Measurements from ENCODE around the gene GLB1L3.

DNA sequence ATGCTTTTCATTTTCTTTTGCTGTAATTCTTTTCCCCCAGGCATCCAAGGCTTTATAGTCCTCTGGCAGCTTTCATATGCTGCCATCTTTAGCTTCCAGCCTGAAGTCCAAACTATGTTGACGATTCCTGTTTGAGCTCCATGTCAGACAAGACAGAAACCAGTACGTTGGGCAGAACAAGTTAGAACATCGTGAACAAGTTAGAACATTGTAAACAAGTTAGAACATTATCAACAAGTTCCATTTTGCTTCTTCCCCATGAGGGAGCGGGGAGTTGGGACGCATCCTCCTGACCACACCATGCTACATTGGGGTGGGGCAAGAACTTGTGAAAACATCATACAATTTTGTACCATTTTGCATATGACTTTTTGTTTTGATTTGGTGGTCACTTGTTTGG, 79.5 kb downstream of the GLB1L3 start:
- TF ChIP-seq, protein P1, sequence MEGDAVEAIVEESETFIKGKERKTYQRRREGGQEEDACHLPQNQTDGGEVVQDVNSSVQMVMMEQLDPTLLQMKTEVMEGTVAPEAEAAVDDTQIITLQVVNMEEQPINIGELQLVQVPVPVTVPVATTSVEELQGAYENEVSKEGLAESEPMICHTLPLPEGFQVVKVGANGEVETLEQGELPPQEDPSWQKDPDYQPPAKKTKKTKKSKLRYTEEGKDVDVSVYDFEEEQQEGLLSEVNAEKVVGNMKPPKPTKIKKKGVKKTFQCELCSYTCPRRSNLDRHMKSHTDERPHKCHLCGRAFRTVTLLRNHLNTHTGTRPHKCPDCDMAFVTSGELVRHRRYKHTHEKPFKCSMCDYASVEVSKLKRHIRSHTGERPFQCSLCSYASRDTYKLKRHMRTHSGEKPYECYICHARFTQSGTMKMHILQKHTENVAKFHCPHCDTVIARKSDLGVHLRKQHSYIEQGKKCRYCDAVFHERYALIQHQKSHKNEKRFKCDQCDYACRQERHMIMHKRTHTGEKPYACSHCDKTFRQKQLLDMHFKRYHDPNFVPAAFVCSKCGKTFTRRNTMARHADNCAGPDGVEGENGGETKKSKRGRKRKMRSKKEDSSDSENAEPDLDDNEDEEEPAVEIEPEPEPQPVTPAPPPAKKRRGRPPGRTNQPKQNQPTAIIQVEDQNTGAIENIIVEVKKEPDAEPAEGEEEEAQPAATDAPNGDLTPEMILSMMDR (IDR thresholded peaks at IDR 0.05) = no peak
- TF ChIP-seq EZH2 (IDR thresholded peaks at IDR 0.05) = no peak

All from neural progenitor cell (in vitro differentiated cells).